SHP77 treated with DMSO at 0.1 percent for 48 hours (cell line): ENCODE measurements around the gene FBXO47.
"Not testable (repeated sequence)": the region's sequence is repeated elsewhere in the genome, so short reads cannot be mapped to it uniquely, and the experiment has no call there.

ENCODE experiments used
- DNase-seq: peaks from one replicate; lab custom pipeline; 2025; lab: John Stamatoyannopoulos, UW

Gene FBXO47

DNA sequence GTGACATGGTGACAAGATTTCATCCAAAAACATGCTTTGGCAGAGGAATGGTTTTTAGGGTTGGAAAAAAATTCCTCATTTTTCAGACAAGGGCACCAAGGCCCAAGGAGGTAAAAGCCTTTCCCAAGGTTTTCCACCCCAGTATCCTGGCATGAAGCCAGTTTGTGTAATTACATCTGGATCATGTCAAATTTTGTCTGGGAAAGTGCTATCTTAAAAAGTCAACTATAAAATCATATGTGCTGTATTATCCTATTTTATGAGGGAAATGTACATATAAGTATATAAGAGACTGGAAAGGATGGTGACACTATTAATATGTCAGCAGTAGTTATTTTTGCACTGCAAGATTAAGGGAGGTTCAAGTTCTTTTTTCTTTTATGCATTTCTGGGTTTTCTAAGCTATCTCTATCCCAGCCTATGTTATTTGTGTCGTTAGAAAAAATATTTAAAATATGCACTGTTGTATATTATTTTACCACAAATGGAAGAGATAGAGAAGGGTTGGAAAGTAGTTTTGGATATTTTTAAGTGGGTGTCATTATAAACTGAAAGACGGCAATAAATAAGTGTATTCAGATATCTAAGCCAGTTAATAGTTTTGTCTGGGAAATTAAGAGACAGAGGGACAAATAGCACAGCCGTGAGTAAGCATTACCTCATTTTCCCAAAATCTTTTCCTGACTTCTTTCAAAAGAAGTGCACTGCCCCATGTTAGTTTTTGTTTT is 13.5 kb upstream of the FBXO47 start:
- no peak for DNase-seq

DNA sequence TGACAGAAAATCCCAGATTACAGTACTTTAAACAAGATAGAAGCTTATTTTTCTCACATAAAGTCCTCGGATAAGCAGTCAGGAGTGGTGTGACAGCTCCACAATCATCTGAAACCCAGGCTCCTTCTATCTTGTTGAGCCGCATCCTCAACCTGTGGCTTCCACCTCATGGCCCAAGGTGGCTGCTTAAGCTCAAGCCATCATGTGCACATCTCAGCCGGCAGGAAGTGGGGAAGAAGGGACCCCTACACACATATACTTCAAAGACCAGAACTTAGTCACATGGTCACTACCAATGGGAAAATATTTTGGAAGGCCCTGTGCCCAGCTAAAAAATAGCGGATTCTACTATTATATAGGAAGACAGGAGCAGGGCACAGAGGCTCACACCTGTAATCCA is 11.0 kb upstream of the FBXO47 start:
- DNase-seq = no peak

DNA sequence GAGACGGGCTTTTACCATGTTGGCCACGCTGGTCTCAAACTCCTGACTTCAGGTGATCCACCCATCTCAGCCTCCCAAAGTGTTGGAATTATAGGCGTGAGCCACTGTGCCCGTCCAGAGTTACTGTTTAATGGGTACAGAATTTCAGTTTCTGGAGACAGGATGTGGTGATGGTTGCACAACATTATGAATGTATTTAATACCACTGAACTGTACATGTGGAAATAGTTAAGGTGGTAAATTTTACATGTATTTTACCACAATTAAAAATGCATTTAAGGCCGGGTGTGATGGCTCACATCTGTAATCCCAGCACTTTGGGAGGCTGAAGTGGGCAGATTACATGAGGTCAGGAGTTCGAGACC is 9.0 kb upstream of the FBXO47 start:
- DNase-seq = not testable (repeated sequence)

DNA sequence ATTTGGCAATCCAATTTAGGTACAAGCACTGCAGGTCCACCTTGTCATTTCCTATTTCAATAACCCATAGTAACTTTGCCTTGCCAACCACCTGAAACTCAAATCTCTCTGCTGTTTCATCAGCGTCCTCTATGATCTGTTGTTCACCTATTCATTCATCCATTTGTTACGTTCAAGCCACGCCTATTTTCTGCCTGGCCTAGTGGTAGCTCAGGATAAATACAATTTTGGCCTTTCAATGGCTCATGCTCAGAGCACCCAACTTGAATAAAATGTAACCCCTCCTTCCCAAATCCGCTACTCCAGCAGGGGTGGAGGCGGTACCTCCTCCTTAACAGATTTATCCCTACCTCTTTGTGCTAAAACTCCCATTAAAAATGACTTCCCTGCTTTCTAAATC is 3.6 kb upstream of the FBXO47 start:
- no peak for DNase-seq

DNA sequence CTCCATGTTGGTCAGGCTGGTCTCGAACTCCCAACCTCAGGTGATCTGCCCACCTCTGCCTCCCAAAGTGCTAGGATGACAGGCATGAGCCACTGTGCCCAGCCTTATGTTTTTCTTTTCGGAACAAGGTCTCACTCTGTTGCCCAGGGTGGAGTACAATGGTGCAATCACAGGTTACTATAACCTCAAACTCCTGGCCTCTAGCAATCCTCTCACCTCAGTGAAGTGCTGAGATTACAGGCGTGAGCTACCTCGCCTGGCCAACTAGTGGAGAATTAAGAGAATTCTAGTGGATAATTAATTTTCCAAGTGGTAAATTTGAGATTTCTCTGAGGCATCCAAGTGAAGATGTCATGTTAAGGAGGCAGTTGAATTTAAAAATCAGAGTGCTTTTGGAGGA is 2.9 kb upstream of the FBXO47 start:
- DNase-seq = no peak

DNA sequence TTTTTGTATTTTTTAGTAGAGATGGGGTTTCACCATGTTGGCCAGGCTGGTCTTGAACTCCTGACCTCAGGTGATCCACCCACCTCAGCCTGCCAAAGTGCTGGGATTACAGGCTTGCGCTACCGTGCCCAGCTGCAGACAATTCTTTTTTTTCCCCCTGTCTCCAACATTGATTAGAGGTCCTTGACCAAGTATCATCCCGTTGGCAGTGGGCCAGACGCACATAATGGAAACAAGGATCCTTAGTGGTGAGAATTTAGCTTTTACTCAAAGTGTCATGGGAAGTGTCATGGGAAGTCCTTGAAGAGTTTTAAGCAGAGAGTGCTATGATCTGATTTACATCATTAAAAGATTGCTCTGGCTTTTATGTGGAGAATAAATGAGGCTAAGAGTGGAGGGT is 2.1 kb upstream of the FBXO47 start:
- no peak for DNase-seq

DNA sequence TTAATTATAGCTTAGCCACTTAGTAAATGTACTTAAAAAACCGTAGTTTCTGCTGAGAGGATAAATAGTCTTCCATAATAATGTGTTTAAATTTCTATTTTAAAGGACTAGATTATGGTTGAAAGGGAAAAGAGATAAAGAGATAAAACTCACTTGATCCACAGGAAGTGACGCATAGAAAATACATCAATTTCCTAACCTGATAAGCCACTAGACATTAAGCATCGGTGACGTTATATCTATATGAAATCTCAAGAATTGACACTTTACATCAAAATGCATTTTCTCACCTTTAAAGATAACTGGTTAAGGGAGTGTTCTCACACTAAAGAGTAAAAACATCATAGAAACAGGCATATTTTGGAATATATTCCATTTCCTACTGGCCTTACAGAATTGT is 5.8 kb downstream of the FBXO47 start:
- no peak for DNase-seq

DNA sequence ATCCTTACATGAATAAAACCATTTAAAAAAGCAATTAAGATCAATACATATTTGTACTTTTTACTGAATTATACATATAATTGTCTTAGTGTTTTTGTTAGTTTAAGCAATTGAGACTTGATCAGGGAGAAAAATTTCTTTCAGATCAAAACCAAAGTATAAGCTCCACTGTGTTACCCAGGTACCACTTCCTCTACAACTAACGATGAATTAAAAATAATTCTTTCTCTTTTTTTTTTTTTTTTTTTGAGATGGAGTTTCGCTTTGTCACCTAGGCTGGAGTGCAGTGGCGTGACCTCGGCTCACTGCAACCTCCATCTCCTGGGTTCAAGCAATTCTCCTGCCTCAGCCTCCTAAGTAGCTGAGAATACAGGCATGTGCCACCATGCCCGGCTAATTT is 6.8 kb downstream of the FBXO47 start:
- DNase-seq = no peak

DNA sequence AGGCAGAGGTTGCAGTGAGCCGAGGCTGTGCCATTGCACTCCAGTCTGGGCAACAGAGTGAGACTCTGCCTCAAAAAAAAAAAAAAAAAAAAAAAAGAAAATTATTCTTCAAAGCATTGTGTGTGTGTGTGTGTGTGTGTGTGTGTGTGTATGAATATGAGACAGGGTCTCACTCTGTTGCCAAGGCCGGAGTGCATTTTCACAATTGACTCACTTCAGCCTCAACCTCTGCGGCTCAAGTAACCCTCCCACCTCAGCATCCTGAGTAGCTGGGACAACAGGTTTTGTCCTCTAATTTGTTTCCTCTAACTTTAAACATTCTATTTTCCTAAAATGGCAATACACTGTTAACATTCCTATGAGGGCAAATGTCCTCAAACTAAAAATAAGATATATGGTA is 7.7 kb downstream of the FBXO47 start:
- no peak for DNase-seq

DNA sequence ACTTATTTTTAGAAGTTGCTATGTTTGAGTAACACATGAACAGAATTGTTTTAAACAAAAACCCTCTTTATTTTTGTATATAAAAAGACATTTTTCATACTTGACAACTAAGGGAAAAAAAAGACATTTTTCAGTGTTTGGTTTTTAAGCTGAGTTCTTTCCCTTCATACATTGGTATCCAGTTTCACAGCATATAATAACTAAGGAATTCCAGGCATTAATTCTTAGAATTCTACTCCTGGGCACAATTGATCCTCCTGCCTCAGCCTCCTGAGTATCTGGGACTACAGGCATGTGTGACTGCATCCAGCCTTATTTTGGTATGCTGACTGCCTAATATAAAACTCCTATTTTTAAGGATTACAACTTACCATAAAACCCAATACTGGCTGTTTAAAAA is 8.4 kb downstream of the FBXO47 start:
- no peak for DNase-seq

DNA sequence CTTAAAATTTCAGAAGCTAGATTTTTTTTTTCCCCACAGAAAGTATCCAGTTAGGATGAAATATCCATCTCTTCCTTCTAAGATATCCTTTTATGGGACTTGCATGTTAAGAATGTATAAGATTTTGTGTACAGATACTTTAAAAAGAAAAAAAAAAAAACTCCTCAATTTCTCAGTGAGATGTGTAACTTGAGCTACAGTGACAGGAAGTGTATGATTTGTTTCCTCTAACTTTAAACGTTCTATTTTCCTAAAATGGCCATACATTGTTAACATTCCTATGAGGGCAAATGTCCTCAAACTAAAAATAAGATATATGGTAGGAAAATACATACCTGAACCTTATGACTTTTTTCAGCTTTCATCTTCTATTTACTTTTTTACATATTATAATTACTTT is 8.9 kb downstream of the FBXO47 start:
- DNase-seq = no peak

DNA sequence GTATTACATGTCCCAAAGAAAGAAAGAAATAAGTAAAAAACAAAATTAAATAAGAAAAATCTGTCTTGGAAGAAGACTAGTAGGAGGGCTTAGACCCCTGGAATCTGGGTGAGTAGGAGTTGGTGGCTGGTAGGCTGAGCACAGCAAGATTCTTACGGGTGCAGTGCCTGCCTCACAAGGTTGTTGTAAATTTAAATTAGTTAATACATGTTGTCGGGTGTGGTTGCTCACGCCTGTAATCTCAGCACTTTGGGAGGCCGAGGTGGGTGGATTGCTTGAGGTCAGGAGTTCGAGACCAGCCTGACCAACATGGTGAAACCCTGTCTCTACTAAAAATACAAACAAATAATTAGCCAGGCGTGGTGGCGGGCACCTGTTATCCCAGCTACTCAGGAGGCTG is 13.4 kb downstream of the FBXO47 start:
- not testable (repeated sequence) for DNase-seq

DNA sequence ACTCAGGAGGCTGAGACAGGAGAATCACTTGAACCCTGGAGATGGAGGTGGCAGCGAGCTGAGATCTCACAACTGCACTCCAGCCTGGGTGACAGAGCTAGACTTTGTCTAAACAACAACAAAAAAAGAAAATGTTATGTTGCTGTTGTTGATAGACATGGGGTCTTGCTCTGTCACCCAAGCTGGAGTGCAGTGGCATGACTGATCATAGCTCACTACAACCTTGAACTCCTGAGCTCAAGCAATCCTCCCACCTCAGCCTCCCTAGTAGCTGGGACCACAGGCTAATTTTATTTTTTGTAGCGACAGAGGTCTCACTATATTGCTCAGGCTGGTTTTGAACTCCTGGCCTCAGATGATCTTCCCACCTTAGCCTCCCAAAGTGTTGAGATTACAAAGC is 20.0 kb downstream of the FBXO47 start:
- no peak for DNase-seq

DNA sequence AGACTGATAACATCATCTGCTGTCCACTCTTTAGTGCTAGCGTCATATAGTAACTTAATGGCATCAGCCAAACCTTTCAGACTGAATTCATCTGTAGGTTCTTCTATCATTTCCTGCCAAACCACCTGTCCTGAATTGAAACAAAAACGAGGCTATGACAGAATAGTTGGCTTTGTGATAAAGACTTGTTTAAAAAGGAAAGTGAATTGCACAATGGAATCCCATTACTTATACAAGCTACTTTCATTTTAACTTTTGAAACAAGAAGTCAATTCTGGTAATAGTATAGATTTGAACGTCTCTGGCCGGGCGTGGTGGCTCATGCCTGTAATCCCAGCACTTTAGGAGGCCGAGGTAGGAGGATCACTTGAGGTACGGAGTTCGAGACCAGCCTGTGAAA is 23.6 kb downstream of the FBXO47 start:
- DNase-seq = no peak

DNA sequence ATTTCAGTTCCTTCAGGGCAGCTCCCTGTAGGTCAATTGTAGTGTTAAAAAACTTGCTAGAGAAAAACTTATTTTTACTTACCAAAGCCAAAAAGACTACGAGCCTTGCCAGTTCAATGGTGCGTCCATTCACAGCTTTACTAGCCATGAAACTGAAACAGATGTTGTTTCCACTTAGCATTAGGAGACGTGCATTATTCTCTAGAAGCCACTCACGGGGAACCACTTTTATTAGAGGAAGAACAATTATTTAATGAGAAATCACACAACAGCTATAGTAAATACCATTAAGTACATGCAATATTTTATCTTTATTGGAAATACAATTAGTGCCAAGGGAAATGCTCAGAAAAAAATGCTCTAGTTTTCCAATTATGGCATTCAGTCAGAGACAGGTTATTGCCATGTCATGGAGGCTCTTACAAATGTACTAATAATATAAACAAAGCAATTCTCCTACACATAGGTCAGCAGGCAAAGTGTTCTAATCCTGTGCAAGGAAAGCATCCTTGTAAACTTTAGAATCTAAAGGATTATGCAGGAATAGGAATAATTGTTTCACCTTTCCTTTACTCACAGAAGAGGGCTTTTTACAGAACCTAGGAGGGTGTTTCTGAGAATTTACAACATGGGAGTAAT is 24.4 kb downstream of the FBXO47 start:
- DNase-seq = no peak

DNA sequence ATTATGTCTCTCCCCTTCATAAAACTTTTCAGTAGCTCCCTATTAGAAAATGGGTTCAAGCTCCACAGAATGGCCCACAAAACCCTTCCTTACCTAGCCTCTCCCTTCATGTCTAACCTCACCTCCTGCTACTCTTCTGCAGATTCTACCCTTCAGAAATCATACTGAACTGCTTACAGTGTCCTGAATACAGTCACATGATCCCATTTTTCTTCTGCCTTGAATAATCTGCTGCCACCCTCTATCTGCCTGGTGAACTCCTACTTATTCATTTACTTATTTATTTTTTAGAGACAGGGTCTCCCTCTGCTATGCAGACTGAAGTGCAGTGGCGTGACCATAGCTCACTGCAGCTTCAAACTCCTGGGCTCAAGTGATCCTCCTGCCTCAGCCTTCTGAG is 26.8 kb downstream of the FBXO47 start:
- no peak for DNase-seq

DNA sequence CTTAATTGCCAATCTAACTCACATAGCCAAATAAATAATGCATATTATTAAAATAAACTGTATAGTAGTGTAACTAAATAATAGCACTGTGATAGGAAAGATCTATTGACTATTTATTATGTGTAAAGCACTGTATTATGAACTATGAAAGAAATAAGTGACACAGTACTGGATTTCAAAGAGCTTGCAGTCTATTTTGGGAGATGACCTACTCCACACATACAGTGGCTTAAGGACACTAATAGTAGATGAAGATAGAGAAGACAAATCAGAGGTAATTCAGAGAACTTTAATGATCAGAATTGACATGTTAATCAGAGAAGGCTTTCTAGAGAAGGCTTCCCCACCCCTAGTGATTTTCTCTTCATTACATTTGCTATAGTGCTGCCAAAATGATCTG is 27.2 kb downstream of the FBXO47 start:
- no peak for DNase-seq

DNA sequence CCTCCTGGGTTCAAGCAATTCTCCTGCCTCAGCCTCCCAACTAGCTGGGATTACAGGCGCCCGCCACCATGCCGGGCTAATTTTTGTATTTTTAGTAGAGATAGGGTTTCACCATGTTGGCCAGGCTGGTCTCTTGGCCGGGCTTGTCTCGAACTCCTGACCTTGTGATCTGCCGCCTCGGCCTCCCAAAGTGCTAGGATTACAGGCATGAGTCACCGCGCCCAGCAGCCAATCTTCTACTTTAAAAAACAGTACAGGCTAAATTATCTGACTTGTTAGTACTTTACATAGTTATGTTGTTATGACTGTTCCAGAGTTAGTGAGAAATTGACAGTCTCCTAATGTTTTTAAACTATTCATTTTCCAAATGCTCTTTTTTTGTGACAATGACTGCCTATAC is 33.2 kb downstream of the FBXO47 start:
- DNase-seq = not testable (repeated sequence)

DNA sequence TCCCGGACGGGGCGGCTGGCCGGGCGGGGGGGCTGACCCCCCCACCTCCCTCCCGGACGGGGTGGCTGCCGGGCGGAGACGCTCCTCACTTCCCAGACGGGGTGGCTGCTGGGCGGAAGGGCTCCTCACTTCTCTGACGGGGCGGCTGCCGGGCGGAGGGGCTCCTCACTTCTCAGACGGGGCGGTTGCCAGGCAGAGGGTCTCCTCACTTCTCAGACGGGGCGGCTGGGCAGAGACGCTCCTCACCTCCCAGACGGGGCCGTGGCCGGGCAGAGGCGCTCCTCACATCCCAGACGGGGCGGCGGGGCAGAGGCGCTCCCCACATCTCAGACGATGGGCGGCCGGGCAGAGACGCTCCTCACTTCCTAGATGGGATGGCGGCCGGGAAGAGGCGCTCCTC is 36.4 kb downstream of the FBXO47 start:
- not testable (repeated sequence) for DNase-seq

DNA sequence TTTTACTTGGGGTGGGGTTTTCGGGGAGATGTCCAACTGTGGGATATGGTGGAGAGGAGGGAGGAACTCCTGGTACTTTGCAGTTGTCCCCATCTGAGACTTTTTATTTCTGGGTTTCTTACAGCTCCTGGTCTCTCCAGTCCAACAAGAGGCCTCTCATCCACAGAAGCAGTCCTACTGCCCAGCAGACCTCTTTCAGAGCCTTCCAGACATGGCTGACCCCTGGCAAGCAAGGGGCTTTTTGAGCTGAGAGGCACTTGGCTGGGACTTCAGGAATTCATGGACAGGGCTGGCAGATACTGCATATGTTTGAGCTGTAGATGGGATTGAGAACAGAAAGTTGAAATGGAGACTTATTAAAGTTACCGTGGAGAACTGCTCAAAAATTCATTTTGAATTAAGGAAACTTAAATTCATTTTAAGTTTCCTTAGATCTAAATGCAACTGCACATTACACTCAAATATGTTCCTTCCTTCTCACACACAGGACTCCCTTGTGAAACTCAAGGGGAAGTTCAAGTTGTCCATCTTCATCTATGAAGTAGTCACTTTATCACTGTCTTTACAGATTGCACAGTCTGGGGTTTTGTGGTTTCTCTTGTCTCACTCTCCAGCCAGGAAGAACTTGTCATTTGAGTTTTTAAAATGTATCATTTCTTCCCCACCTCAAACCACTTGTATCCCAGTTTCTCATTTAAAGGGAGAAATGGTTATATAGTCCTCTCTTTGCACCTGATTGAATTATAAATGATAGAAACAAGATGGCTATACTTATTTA is 40.7 kb downstream of the FBXO47 start:
- no peak for DNase-seq

DNA sequence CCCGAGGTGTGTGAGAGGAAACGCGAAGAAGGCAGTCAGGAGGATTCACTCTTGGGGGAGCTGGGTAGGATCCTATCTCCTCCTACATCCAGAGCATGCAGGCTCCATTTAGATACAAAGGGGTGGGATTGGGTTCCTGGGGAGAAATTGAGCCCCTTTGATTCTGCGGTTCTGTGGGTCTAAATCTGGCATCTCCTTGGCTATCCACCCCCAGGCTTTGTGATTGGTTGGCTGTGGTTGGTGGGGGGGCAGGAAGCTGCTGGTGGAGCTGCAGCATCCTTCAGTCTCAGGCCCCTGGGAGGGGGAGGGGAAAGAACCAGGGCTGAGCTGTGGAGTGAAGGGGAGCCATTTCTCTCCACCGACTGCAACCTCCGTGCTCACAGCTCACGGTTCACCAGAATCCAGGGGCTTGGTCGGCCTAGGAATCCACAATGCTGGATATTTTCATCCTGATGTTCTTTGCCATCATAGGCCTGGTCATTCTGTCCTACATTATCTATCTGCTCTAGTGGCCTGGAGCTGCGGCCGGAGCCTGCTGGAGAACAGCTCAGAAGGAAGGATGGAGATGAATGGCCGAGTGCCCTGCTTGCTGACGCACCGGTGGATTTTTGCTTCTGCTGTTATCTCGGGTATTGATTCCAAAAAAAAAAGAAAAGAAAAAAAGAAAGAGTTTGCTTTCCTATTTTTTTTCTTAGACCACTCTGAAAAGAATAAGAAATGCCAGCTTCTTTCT is 41.8 kb downstream of the FBXO47 start, which contains the start of gene LASP1NB:
TSS of gene LASP1NB (plus strand) at position 352 of the 733 bp plus-strand sequence.
- DNase-seq = no peak

DNA sequence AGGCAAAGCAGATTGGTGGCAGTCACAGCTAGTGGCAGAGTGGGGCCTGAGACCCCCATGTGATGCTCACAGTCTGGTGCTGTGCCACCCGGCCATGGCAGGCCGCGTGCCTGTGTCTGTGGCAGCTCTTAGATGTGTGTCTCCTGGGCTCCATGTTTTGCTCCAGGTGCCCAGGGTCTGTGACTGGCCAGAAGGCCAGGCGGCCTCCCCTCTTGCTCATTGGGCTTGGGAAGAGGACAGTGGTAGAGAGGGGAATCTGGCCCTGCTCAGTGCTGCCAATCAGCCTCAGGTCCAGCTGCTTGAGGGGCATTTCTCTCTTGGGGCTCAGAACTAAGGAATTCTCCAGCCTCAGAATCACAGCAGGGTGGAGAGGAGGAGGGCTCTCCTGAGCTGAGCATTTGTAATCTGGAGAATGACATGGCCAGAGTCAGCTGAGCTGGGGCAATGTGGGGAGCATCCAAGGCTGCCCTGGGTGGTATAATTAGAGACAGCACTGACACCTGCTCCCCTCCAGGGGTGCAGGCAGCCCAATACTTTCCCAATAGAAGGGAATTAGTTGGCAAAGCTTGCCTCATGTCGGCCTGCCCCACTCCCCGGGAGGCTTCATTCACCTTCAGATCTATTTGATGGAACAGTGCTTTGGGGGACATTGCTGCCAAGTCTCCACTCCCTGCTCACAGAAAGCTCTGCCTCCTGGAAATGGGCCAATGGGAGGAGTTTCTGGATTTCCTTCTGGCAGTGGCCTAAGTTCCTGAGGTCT is 44.5 kb downstream of the FBXO47 start:
- DNase-seq = no peak
